SU-DHL-6 (cell line): ENCODE data around the gene SKP1.

Source experiments
- H2AFZ ChIP-seq: fragments of 200-600 bp; sonication (generic); 2 replicates; pipeline ENCODE4 v1.6.1; 2014; ENCODE audit warnings: low read depth, mild to moderate bottlenecking, moderate library complexity, mixed read lengths, antibody characterized with exemption, low read length; ENCODE audit not compliant: severe bottlenecking
- H3F3A ChIP-seq: fragments of 200-600 bp; shearing (Covaris generic); 2 replicates; pipeline ENCODE4 v1.6.0; 2016; ENCODE audit warnings: antibody characterized with exemption, mild to moderate bottlenecking; ENCODE audit not compliant: insufficient read depth
- H3K27ac ChIP-seq: fragments of 200-600 bp; sonication (generic); 2 replicates; pipeline ENCODE4 v1.5.1; 2016; ENCODE audit warnings: low read depth, mild to moderate bottlenecking, low read length, moderate library complexity, mixed read lengths
- H3K27me3 ChIP-seq: fragments of 200-600 bp; sonication (generic), shearing (Covaris generic); 2 replicates; pipeline ENCODE4 v1.6.0; 2014; ENCODE audit warnings: mild to moderate bottlenecking, low read length
- H3K36me3 ChIP-seq: fragments of 200-600 bp; sonication (generic); 2 replicates; pipeline ENCODE4 v1.6.1; 2014; ENCODE audit warnings: mild to moderate bottlenecking, low read length, mixed read lengths
- H3K4me2 ChIP-seq: fragments of 300-600, 200-600 bp; shearing (Covaris generic), sonication (generic); 2 replicates; pipeline ENCODE4 v1.6.0; 2014; ENCODE audit warnings: low read length, low read depth, mild to moderate bottlenecking; ENCODE audit not compliant: poor library complexity, severe bottlenecking
- H3K4me3 ChIP-seq: fragments of 200-600 bp; sonication (generic); 2 replicates; pipeline ENCODE4 v1.5.1; 2014; ENCODE audit warnings: antibody characterized with exemption, low read length, mild to moderate bottlenecking, mixed read lengths; ENCODE audit not compliant: insufficient read depth, poor library complexity, severe bottlenecking
- H3K79me2 ChIP-seq: fragments of 200-600 bp; sonication (generic); 2 replicates; pipeline ENCODE4 v1.6.1; 2014; ENCODE audit warnings: mild to moderate bottlenecking, low read length, moderate library complexity; ENCODE audit not compliant: insufficient read depth
- H3K9ac ChIP-seq: fragments of 200-600 bp; sonication (generic); 2 replicates; pipeline ENCODE4 v1.7.0; 2014; ENCODE audit warnings: mild to moderate bottlenecking, low read length
- H3K9me2 ChIP-seq: fragments of 200-600 bp; sonication (generic); replicated peaks from 2 replicates; pipeline ENCODE4 v1.6.1; 2014; ENCODE audit warnings: low read length; ENCODE audit not compliant: insufficient read depth
- H3K9me3 ChIP-seq: fragments of 200-600 bp; sonication (generic); 2 replicates; pipeline ENCODE4 v1.6.1; 2014; ENCODE audit warnings: low read length, mixed read lengths; ENCODE audit not compliant: insufficient read depth
- H4K20me1 ChIP-seq: fragments of 200-600 bp; sonication (generic); 2 replicates; pipeline ENCODE4 v1.6.1; 2014; ENCODE audit warnings: low read depth, mild to moderate bottlenecking, antibody characterized with exemption, low read length, moderate library complexity, mixed read lengths
- CTCF ChIP-seq: fragments of 200-600 bp; sonication (generic); IDR thresholded peaks from one replicate; pipeline ENCODE4 v1.5.1; 2017; ENCODE audit warnings: antibody characterized with exemption, mild to moderate bottlenecking, low read length, moderate library complexity; ENCODE audit not compliant: insufficient read depth, poor library complexity, severe bottlenecking
- EZH2phosphoT487 ChIP-seq: fragments of 200-600 bp; sonication (generic), shearing (Covaris generic); conservative IDR thresholded peaks from 2 replicates; pipeline ENCODE4 v1.6.1; 2018; ENCODE audit warnings: mild to moderate bottlenecking, antibody characterized with exemption, low read length, moderate library complexity, mixed read lengths

The SKP1 gene

GRCh38 chr5:134176511-134177368 is at the start of gene SKP1:
Gene SKP1 (minus strand): TSS chr5:134176950. CDS start chr5:134174022, 2,928 bp downstream.
- TF ChIP-seq EZH2phosphoT487 (no peak), CTCF (no peak)
- Histone ChIP-seq H3K79me2 (peaks cover 36% of the 10 kb centered on the region), H2AFZ (peak within 1 kb of the TSS; percentile 91)

GRCh38 chr5:134225780-134226440 is 49.2 kb upstream of the SKP1 start, which contains the start of gene PPP2CA:
Gene PPP2CA (minus strand): TSS chr5:134226073. CDS start chr5:134225861, 212 bp downstream.
- Histone ChIP-seq H3K9ac (peak within 1 kb of the TSS; percentile 100), H3K4me3 (peak within 1 kb of the TSS; percentile 87), H3K79me2 (peaks cover 50% of the 10 kb centered on the region), H3K9me2 (no peaks in the 10 kb centered on the region), H3K27ac (peak within 1 kb of the TSS; percentile 86), H3K4me2 (peak within 1 kb of the TSS; percentile 96), H3K9me3 (no peaks in the 10 kb centered on the region), H3F3A (peaks cover 12% of the 10 kb centered on the region; the same call in 1 of the 2 replicates), H3K36me3 (peaks cover 16% of the 10 kb centered on the region), H2AFZ (peak within 1 kb of the TSS; percentile 93), H4K20me1 (peaks cover 32% of the 10 kb centered on the region), H3K27me3 (no peaks in the 10 kb centered on the region)
- TF ChIP-seq CTCF = no peak
- TF ChIP-seq EZH2phosphoT487 = no peak

More at GRCh38 chr5:134176511-134177368, at the start of gene SKP1:
- Histone ChIP-seq H3F3A (peaks cover 9% of the 10 kb centered on the region), H3K9me3 (no peaks in the 10 kb centered on the region), H3K27me3 (no peaks in the 10 kb centered on the region), H3K9me2 (no peaks in the 10 kb centered on the region), H3K4me2 (peak within 1 kb of the TSS; percentile 99), H3K27ac (peak within 1 kb of the TSS; percentile 78), H3K36me3 (no peaks in the 10 kb centered on the region), H3K9ac (peak within 1 kb of the TSS; percentile 87), H4K20me1 (peaks cover 9% of the 10 kb centered on the region; the same call in 1 of the 2 replicates), H3K4me3 (peak within 1 kb of the TSS; percentile 79)

GRCh38 chr5:134224888-134225779 is 48.4 kb upstream of the SKP1 start:
- H3K9me2 ChIP-seq = no peaks in the 10 kb centered on the region
- H3K36me3 ChIP-seq = peaks cover 16% of the 10 kb centered on the region
- H4K20me1 ChIP-seq = peaks cover 38% of the 10 kb centered on the region
- peak overlapping the region; percentile 72 for H2AFZ ChIP-seq
- no peaks in the 10 kb centered on the region for H3K27me3 ChIP-seq
- peak overlapping the region; percentile 87 for H3K4me3 ChIP-seq
- H3F3A ChIP-seq = peaks cover 12% of the 10 kb centered on the region; the same call in 1 of the 2 replicates
- peak overlapping the region; percentile 96 for H3K4me2 ChIP-seq
- H3K79me2 ChIP-seq = peaks cover 58% of the 10 kb centered on the region
- TF ChIP-seq EZH2phosphoT487 = no peak
- no peak for TF ChIP-seq CTCF
- peak overlapping the region; percentile 86 for H3K27ac ChIP-seq
- no peaks in the 10 kb centered on the region for H3K9me3 ChIP-seq
- peak overlapping the region; percentile 100 for H3K9ac ChIP-seq
